ENCODE results near the gene PNPLA8.
A peak's percentile ranks its signal among the peaks of the same experiment; 100 is the strongest.

PNPLA8 gene

GRCh38 chr7:108525985-108526767, at the start of gene PNPLA8:
PNPLA8 (minus strand) TSS chr7:108526135; CDS start chr7:108515491, 10,644 bp downstream.
- no peak for TF ChIP-seq CTCF (IDR thresholded peaks at IDR 0.05; ENCODE audit: extremely low read depth, insufficient read depth, missing control alignments)
- in situ Hi-C loops (cut with MboI; ENCODE audit: low pct_unique_long_range_greater_than_20kb, low sequenced_read_pairs, unreplicated experiment): no loop called here
- peak; percentile 93 for DNase-seq (ENCODE audit: low spot score)

- TF ChIP-seq CTCF (IDR thresholded peaks at IDR 0.05; ENCODE audit: extremely low read depth, insufficient read depth, missing control alignments): no peak
- in situ Hi-C loops (cut with MboI; ENCODE audit: low pct_unique_long_range_greater_than_20kb, low sequenced_read_pairs, unreplicated experiment): no loop called here
- no peak for DNase-seq (ENCODE audit: low spot score)
Observed at GRCh38 chr7:108575156-108575555, 49.2 kb upstream of the PNPLA8 start.

- no peak for DNase-seq (ENCODE audit: low spot score)
- TF ChIP-seq CTCF (IDR thresholded peaks at IDR 0.05; ENCODE audit: extremely low read depth, insufficient read depth, missing control alignments): no peak
- in situ Hi-C loops (cut with MboI; ENCODE audit: low pct_unique_long_range_greater_than_20kb, low sequenced_read_pairs, unreplicated experiment): no loop called here
Observed at GRCh38 chr7:108572480-108572879, 46.5 kb upstream of the PNPLA8 start.

- in situ Hi-C loops (cut with MboI; ENCODE audit: low pct_unique_long_range_greater_than_20kb, low sequenced_read_pairs, unreplicated experiment): no loop called here
- DNase-seq (ENCODE audit: low spot score): peak; percentile 31
- TF ChIP-seq CTCF (IDR thresholded peaks at IDR 0.05; ENCODE audit: extremely low read depth, insufficient read depth, missing control alignments): no peak
Observed at GRCh38 chr7:108570146-108570755, 44.3 kb upstream of the PNPLA8 start.

GRCh38 chr7:108569381-108570145, 43.6 kb upstream of the PNPLA8 start, which contains the start of the genes DNAJB9 and THAP5:
DNAJB9 (plus strand) TSS chr7:108569874; CDS start chr7:108571727, 1,853 bp downstream.
THAP5 (minus strand) TSS chr7:108569706; CDS start chr7:108569569, 137 bp downstream.
- TF ChIP-seq CTCF (IDR thresholded peaks at IDR 0.05; ENCODE audit: extremely low read depth, insufficient read depth, missing control alignments): no peak
- in situ Hi-C loops (cut with MboI; ENCODE audit: low pct_unique_long_range_greater_than_20kb, low sequenced_read_pairs, unreplicated experiment): no loop called here
- DNase-seq (ENCODE audit: low spot score): peak; percentile 94

- in situ Hi-C loops (cut with MboI; ENCODE audit: low pct_unique_long_range_greater_than_20kb, low sequenced_read_pairs, unreplicated experiment): no loop called here
- TF ChIP-seq CTCF (IDR thresholded peaks at IDR 0.05; ENCODE audit: extremely low read depth, insufficient read depth, missing control alignments): no peak
- no peak for DNase-seq (ENCODE audit: low spot score)
Observed at GRCh38 chr7:108568801-108569380, 43.0 kb upstream of the PNPLA8 start.

Data from GM13977 (cell line).